B cell (primary cell): ENCODE measurements around the gene RNF11. TPM values are rescaled to one million over a fixed set of nuclear protein-coding genes. Genes with fewer than 3 reads are reported as not detected.

ENCODE experiments used
- ATAC-seq: fragments of 200-7000 bp; cut with Tn5 transposase; one replicate; pipeline ENCODE4 v1.10.0; 2021; ENCODE audit warnings: low read depth, mild to moderate bottlenecking, moderate number of reproducible peaks, moderate library complexity
- CTCF ChIA-PET: fragments of 350-600 bp; sonication (Branson Sonifier 250); formaldehyde crosslinking; loops from one replicate; lab custom pipeline; 2021; ENCODE audit warnings: antibody characterized with exemption, inconsistent platforms; lab: Charles Lee
- POLR2A ChIA-PET: fragments of 350-600 bp; sonication (Branson Sonifier 250); formaldehyde crosslinking; loops from one replicate; lab custom pipeline; 2021; ENCODE audit warnings: antibody characterized with exemption; lab: Charles Lee
- DNase-seq: peaks from one replicate; pipeline ENCODE4 v3.0.0; 2013
- H2AFZ ChIP-seq: 2 replicates; pipeline ENCODE4 v1.6.1; 2012; ENCODE audit warnings: mild to moderate bottlenecking, low read depth, low read length; ENCODE audit not compliant: insufficient read depth, poor library complexity, severe bottlenecking
- H3K27ac ChIP-seq, 2 donors: 1 replicate in 1 of 2; 2 replicates in 1 of 2; pipeline ENCODE4 v1.5.1; 2012 to 2013; ENCODE audit warnings: low read length in 2 of 2, mild to moderate bottlenecking in 2 of 2, moderate library complexity in 1 of 2
- H3K27me3 ChIP-seq, 4 experiments: fragments of 200-600 bp in 1 of 4; sonication (generic) in 1 of 4; replicated peaks in 1 of 4; 1 replicate in 2 of 4; 2 replicates in 2 of 4; pipeline versions ENCODE4 v1.6.1 to v1.7.0; 2013 to 2016; ENCODE audit warnings: low read length in 3 of 4, mild to moderate bottlenecking in 2 of 4, mixed read lengths in 1 of 4, moderate library complexity in 1 of 4; ENCODE audit not compliant: insufficient read depth in 4 of 4, control insufficient read depth in 3 of 4; ENCODE audit errors: control extremely low read depth in 1 of 4
- H3K36me3 ChIP-seq, 2 experiments: replicated peaks in 1 of 2; 1 replicate in 1 of 2; 2 replicates in 1 of 2; pipeline versions ENCODE4 v1.6.1 to v1.7.1; 2013; ENCODE audit warnings: low read length in 1 of 2; ENCODE audit not compliant: insufficient read depth in 2 of 2, control insufficient read depth in 1 of 2; ENCODE audit errors: control extremely low read depth in 1 of 2, extremely low read depth in 1 of 2
- H3K4me1 ChIP-seq, 2 donors: fragments of 200-600 bp in 1 of 2; sonication (generic) in 1 of 2; 1 replicate in 1 of 2; 2 replicates in 1 of 2; pipeline versions ENCODE4 v1.5.1 to v1.6.1; 2013 to 2017; ENCODE audit warnings: low read length in 2 of 2; ENCODE audit not compliant: control insufficient read depth in 2 of 2, insufficient read depth in 2 of 2
- H3K4me2 ChIP-seq: replicated peaks from 2 replicates; pipeline ENCODE3; 2012; ENCODE audit warnings: mild to moderate bottlenecking, low read depth, low read length; ENCODE audit not compliant: poor library complexity, severe bottlenecking
- H3K4me3 ChIP-seq, 5 experiments: fragments of 200-600 bp in 1 of 5; sonication (generic) in 1 of 5; 1 replicate in 3 of 5; 2 replicates in 2 of 5; pipeline versions ENCODE4 v1.5.1 to v1.7.0; 2011 to 2016; ENCODE audit warnings: low read length in 4 of 5, mild to moderate bottlenecking in 4 of 5, low read depth in 2 of 5, control low read depth in 1 of 5, moderate library complexity in 1 of 5; ENCODE audit not compliant: insufficient read depth in 1 of 5; ENCODE audit errors: control extremely low read depth in 1 of 5, extremely low read depth in 1 of 5
- H3K79me2 ChIP-seq: fragments of 200-600 bp; sonication (generic); one replicate; pipeline ENCODE4 v1.6.0; 2016; ENCODE audit warnings: low read length; ENCODE audit not compliant: control insufficient read depth, insufficient read depth
- H3K9ac ChIP-seq: fragments of 200-600 bp; sonication (generic); 2 replicates; pipeline ENCODE4 v1.6.1; 2017; ENCODE audit warnings: mild to moderate bottlenecking, low read length, moderate library complexity
- H3K9me3 ChIP-seq, 3 donors: one replicate each; pipeline versions ENCODE4 v1.6.1 to v1.7.1; 2013; ENCODE audit warnings: low read length in 2 of 3; ENCODE audit not compliant: control insufficient read depth in 2 of 3, insufficient read depth in 1 of 3; ENCODE audit errors: control extremely low read depth in 1 of 3
- H4K20me1 ChIP-seq: 2 replicates; pipeline ENCODE4 v1.6.0; 2012; ENCODE audit warnings: mild to moderate bottlenecking, low read length; ENCODE audit not compliant: insufficient read depth, control insufficient read depth, poor library complexity, severe bottlenecking
- H3K27ac Mint-ChIP-seq: one replicate; pipeline ENCODE4 v1.8.0; 2021; ENCODE audit warnings: mixed read lengths
- H3K27me3 Mint-ChIP-seq: one replicate; pipeline ENCODE4 v1.8.0; 2021; ENCODE audit warnings: mixed read lengths
- H3K4me1 Mint-ChIP-seq: one replicate; pipeline ENCODE4 v1.8.0; 2021; ENCODE audit warnings: mixed read lengths
- H3K4me3 Mint-ChIP-seq: one replicate; pipeline ENCODE4 v1.8.0; 2021; ENCODE audit warnings: mixed read lengths
- H3K9me3 Mint-ChIP-seq: one replicate; pipeline ENCODE4 v1.8.0; 2022; ENCODE audit warnings: mixed read lengths; ENCODE audit not compliant: insufficient read depth
- CTCF ChIP-seq: fragments of 200-600 bp; IDR thresholded peaks from one replicate; pipeline ENCODE4 v1.8.0; 2022; ENCODE audit warnings: antibody characterized with exemption, mild to moderate bottlenecking
- EZH2 ChIP-seq: IDR thresholded peaks from 2 replicates; pipeline ENCODE4 v1.6.1; 2012; ENCODE audit warnings: borderline replicate concordance, low read depth, mild to moderate bottlenecking, moderate library complexity, low read length; ENCODE audit not compliant: insufficient read depth, poor library complexity, severe bottlenecking
- WGBS: methylation state at CpG from one replicate; pipeline ENCODE4 v1.1.5; 2013; ENCODE audit warnings: missing lambda C conversion rate; ENCODE audit not compliant: insufficient coverage; 5-methylcytosine and 5-hydroxymethylcytosine counted together
- intact Hi-C: fragments of 100-400 bp; cut with micrococcal nuclease; formaldehyde crosslinking; loops from one replicate; pipeline ENCODE4 v1.10.0; 2022
- polyA plus RNA-seq: library from polyadenylated mRNA; depleted of rRNA; stranded (reverse); fragments of >200 nt; gene quantifications from 2 replicates; pipeline ENCODE4 v1.2.3, GENCODE V29; 2012
- total RNA-seq, 2 donors: library from RNA; stranded (reverse); fragments of 120-200 nt in 1 of 2; gene quantifications; 1 replicate in 1 of 2; 2 replicates in 1 of 2; pipeline versions ENCODE4 v1.2.3 to v1.2.4, GENCODE V29; 2013 to 2022

RNF11 gene
- total and polyA plus RNA-seq, 2 donors (not counting 1 experiment from before 2014, with no cell fraction given) = 10.0 to 20.6 TPM

GRCh38 chr1:51310871-51311613 is 75.0 kb downstream of the RNF11 start:
- H3K4me2 ChIP-seq = no peak overlapping the region
- Mint-ChIP-seq H3K27me3 (no peaks in the 10 kb centered on the region), H3K27ac (no peak overlapping the region), H3K9me3 (no peaks in the 10 kb centered on the region), H3K4me3 (no peak overlapping the region), H3K4me1 (peaks cover 12% of the 10 kb centered on the region)
- no peak overlapping the region for H3K27ac ChIP-seq
- no peak for ATAC-seq
- H3K9ac ChIP-seq = no peak overlapping the region
- H2AFZ ChIP-seq = no peak overlapping the region
- intact Hi-C loops = no loop called here
- POLR2A ChIA-PET = no interaction called here
- no peaks in the 10 kb centered on the region for H3K36me3 ChIP-seq
- no peak for DNase-seq
- TF ChIP-seq CTCF = no peak
- TF ChIP-seq EZH2 = no peak
- peaks cover 0 to 3% of the 10 kb centered on the region in 2 donors for H3K4me1 ChIP-seq
- no peaks in the 10 kb centered on the region for H3K79me2 ChIP-seq
- CTCF ChIA-PET = no interaction called here
- no peaks in the 10 kb centered on the region for H3K27me3 ChIP-seq
- no peaks in the 10 kb centered on the region for H4K20me1 ChIP-seq
- no peaks in the 10 kb centered on the region for H3K9me3 ChIP-seq
- H3K4me3 ChIP-seq = no peak overlapping the region
- WGBS = 16% methylated on average over 13 of the region's 15 CpGs

DNA sequence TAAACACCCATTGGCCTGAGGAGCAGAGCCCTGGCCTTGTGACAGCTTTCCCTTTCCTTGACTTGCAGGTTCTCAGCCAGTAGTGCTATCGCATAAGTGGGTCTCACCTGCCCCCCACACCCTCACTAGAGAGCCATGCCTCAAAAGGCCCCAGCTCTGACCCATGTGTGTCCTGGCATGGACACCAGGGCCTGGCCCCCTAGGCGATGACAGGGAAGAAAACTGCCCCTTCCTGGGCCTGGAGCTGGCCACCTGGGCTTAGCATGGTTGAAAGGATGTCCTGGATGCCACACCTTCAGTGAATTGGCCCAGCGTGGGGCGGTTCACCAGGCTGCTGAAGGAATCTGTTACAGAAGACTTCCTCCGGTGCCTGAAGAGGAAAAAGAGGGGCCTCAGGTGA is 75.8 kb downstream of the RNF11 start:
- CTCF ChIA-PET = no interaction called here
- POLR2A ChIA-PET = no interaction called here
- WGBS = 100% methylated on average over 1 of the region's 5 CpGs

More for the DNA sequence above, 75.8 kb downstream of the RNF11 start:
- H3K9me3 ChIP-seq = no peaks in the 10 kb centered on the region
- H3K27ac ChIP-seq = no peak overlapping the region
- H3K27me3 Mint-ChIP-seq = no peaks in the 10 kb centered on the region
- no peak overlapping the region for H3K9ac ChIP-seq
- no peak overlapping the region for H2AFZ ChIP-seq
- no peak for DNase-seq
- no peaks in the 10 kb centered on the region for H3K79me2 ChIP-seq
- no peak overlapping the region for H3K4me2 ChIP-seq
- H3K27ac Mint-ChIP-seq = no peak overlapping the region
- peaks cover 12% of the 10 kb centered on the region for H3K4me1 Mint-ChIP-seq
- H3K4me1 ChIP-seq = peaks cover 0 to 3% of the 10 kb centered on the region in 2 donors
- TF ChIP-seq EZH2 (no peak), CTCF (no peak)
- intact Hi-C loops = no loop called here
- no peak overlapping the region for H3K4me3 ChIP-seq
- H3K36me3 ChIP-seq = no peaks in the 10 kb centered on the region
- no peaks in the 10 kb centered on the region for H3K27me3 ChIP-seq
- no peaks in the 10 kb centered on the region for H4K20me1 ChIP-seq
- no peaks in the 10 kb centered on the region for H3K9me3 Mint-ChIP-seq
- no peak overlapping the region for H3K4me3 Mint-ChIP-seq
- no peak for ATAC-seq
